HG03159 (cell line): ENCODE measurements around the gene VEZF1.
"Not testable (repeated sequence)": the region's sequence is repeated elsewhere in the genome, so short reads cannot be mapped to it uniquely, and the experiment has no call there.

Experiments used
- ATAC-seq: cut with Tn5 transposase; IDR thresholded peaks from one replicate; pipeline ENCODE4 v1.9.1; 2021; ENCODE audit warnings: mild to moderate bottlenecking, moderate library complexity; ENCODE audit not compliant: unreplicated experiment

VEZF1 gene

GRCh38 chr17:57974053-57974824 lies 13.8 kb downstream of the VEZF1 start:
- ATAC-seq: not testable (repeated sequence)

GRCh38 chr17:57972151-57972550 lies 15.9 kb downstream of the VEZF1 start:
- no peak for ATAC-seq

- no peak for ATAC-seq
Measured at GRCh38 chr17:57971572-57971971, 16.5 kb downstream of the VEZF1 start.

GRCh38 chr17:57970710-57971109 lies 17.3 kb downstream of the VEZF1 start:
- ATAC-seq: no peak

GRCh38 chr17:57968456-57968855 lies 19.6 kb downstream of the VEZF1 start:
- no peak for ATAC-seq

GRCh38 chr17:57966875-57967274 lies 21.2 kb downstream of the VEZF1 start:
- ATAC-seq: no peak

GRCh38 chr17:57966246-57966645 lies 21.8 kb downstream of the VEZF1 start:
- no peak for ATAC-seq

- ATAC-seq: no peak
Measured at GRCh38 chr17:57965521-57966160, 22.4 kb downstream of the VEZF1 start.

GRCh38 chr17:57963149-57963511 lies 24.9 kb downstream of the VEZF1 start:
- no peak for ATAC-seq

GRCh38 chr17:57962279-57963148 lies 25.5 kb downstream of the VEZF1 start:
- ATAC-seq: no peak

GRCh38 chr17:57959929-57960328 lies 28.1 kb downstream of the VEZF1 start:
- no peak for ATAC-seq

- not testable (repeated sequence) for ATAC-seq
Measured at GRCh38 chr17:57958391-57958790, 29.7 kb downstream of the VEZF1 start.

- ATAC-seq: no peak
Measured at GRCh38 chr17:57957886-57958285, 30.2 kb downstream of the VEZF1 start.

GRCh38 chr17:57957120-57957850 lies 30.8 kb downstream of the VEZF1 start:
- no peak for ATAC-seq

- ATAC-seq: peak; percentile 51
Measured at GRCh38 chr17:57956291-57957119, 31.5 kb downstream of the VEZF1 start.

GRCh38 chr17:57955183-57955931 lies 32.7 kb downstream of the VEZF1 start, which contains the start of gene CUEDC1:
CUEDC1 (minus strand) TSS chr17:57955412; CDS start chr17:57885564, 69,848 bp downstream.
- no peak for ATAC-seq

- ATAC-seq: no peak
Measured at GRCh38 chr17:57954397-57955182, 33.5 kb downstream of the VEZF1 start.

GRCh38 chr17:57953705-57954396 lies 34.2 kb downstream of the VEZF1 start:
- no peak for ATAC-seq
